Peyer's patch (tissue), 4 donors: ENCODE data around the gene GOSR2.

Experiments
- POLR2A ChIP-seq, 2 donors: fragments of 450-650 bp; IDR thresholded peaks; one replicate each; pipeline ENCODE4 v1.5.1; 2017; ENCODE audit warnings: antibody characterized with exemption in 2 of 2, mild to moderate bottlenecking in 2 of 2, moderate library complexity in 2 of 2
- TF ChIP-seq, protein P1 (sequence below), 6 experiments: fragments of 450-650 bp in 4 of 6; fragments of 200-600 bp in 2 of 6; sonication (generic) in 1 of 6; IDR thresholded peaks; one replicate each; pipeline ENCODE4 v1.5.1; 2017 to 2019; ENCODE audit warnings: antibody characterized with exemption in 6 of 6, mild to moderate bottlenecking in 3 of 6, moderate library complexity in 1 of 6

DNA sequence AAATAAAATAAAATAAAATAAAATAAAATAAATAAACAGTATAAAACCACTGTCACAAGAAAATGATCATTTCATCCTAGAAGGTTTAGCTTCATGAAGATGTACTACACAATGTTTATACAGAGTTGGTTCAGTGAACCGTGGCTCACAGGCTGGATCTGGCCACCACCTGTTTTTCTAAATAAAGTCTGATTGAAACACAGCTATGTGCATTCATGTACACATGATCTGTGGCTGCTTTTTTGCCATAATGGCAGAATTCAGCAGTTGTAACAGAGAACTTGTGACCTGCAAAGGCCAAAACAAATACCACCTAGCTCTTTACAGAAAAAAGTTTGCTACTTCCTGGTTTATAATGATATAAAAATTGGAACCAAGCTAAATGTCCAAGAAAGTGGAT is 68.7 kb downstream of the GOSR2 start:
- TF ChIP-seq, protein P1, sequence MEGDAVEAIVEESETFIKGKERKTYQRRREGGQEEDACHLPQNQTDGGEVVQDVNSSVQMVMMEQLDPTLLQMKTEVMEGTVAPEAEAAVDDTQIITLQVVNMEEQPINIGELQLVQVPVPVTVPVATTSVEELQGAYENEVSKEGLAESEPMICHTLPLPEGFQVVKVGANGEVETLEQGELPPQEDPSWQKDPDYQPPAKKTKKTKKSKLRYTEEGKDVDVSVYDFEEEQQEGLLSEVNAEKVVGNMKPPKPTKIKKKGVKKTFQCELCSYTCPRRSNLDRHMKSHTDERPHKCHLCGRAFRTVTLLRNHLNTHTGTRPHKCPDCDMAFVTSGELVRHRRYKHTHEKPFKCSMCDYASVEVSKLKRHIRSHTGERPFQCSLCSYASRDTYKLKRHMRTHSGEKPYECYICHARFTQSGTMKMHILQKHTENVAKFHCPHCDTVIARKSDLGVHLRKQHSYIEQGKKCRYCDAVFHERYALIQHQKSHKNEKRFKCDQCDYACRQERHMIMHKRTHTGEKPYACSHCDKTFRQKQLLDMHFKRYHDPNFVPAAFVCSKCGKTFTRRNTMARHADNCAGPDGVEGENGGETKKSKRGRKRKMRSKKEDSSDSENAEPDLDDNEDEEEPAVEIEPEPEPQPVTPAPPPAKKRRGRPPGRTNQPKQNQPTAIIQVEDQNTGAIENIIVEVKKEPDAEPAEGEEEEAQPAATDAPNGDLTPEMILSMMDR (IDR thresholded peaks at IDR 0.05): no peak
- no peak for TF ChIP-seq POLR2A (IDR thresholded peaks at IDR 0.05)
